NCI-H1930 (cell line): ENCODE measurements around the gene MAGT1.
"Not testable (repeated sequence)": the region's sequence is repeated elsewhere in the genome, so short reads cannot be mapped to it uniquely, and the experiment has no call there.

Source experiments
- DNase-seq, 2 experiments: peaks; one replicate each; lab custom pipeline; 2025; lab: John Stamatoyannopoulos, UW

The MAGT1 gene

DNA sequence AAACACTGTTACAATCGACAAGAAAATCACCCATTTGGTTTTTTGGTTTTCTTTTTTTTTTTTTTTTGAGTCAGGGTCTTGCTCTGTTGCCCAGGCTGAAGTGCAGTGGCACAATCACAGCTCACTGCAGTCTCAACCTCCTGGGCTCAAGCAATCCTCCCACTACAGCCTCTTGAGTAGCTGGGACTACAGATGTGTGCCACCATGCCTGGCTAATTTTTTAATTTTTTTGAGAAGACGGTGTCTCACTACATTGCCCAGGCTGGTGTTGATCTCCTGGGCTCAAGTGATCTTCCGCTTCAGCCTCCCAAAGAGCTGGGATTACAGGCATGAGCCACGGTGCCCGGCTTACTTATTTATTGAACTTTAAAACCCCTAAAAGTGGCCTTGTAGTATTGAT, 63.7 kb downstream of the MAGT1 start:
- not testable (repeated sequence) for DNase-seq

DNA sequence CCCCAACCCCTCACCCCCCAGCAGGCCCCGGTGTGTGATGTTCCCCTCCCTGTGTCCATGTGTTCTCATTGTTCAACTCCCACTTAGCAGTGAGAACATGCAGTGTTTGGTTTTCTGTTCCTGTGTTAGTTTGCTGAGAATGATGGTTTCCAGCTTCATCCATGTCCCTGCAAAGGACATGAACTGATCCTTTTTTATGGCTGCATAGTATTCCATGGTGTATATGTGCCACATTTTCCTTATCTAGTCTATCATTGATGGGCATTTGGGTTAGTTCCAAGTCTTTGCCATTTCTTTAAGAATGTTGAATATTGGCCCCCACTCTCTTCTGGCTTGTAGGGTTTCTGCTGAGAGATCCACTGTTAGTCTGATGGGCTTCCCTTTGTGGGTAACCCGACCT, 73.2 kb downstream of the MAGT1 start:
- not testable (repeated sequence) for DNase-seq

DNA sequence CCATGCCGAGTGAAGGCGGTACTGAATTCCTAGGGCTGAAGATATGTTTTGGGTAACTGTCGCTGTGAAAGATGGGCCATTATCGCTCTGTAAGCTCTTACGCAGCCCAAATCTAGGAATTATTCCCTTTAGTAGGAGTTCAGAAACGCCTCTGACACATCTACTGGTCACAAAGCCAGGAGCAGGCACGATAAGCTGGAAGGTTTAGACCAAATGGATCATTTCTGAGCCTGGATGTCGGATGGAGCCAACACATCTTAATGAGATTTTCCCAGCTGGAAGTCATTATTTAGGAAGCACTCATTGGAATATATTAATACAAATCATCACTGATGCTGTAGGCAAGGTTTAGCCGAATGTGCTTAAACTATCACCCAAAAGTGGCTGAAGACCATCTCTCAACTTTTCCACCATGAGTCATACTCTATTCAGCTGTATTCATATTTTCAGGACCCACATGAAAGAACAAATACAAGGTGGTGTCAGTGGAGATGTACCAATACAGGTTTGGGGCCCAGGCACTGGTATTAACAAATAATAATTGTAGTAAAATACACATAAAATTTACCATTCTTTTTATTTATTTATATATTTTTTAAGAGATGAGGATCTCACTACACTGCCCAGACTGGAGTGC, 75.0 kb downstream of the MAGT1 start:
- DNase-seq = no peak

DNA sequence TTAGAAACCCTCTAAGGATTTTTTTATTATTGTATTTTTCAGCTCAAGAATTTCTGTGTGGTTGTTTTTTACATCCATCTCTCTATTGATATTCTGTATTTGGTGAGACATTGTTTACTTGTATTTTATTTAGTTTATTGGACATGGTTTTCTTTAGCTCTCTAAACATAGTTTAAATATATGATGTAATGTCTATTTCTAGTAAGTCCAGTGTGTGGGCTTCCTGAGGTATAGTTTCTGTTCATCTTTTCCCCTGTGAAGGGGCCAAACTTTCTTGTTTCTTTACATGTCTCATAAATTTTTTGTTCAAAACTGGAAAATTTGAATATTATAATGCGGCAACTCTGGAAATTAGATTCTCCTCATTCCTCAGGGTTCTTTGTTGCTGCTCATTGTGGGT, 81.0 kb downstream of the MAGT1 start:
- no peak for DNase-seq

DNA sequence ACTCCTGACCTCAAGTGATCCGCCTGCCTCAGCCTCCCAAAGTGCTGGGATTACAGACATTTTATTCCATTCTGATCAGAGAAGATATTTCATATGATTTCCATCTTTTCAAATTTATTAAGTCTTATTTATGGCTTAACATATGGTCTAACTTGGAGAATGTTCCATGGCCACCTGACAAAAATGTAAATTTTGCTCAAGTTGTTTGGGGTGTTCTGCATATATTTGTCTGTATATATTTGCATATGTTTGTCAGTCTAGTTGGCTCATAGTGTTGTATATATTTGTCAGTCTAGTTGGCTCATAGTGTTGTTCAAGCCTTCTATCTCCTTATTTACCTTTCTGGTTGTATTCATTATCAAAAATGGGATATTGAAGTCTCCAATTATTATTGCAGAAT, 93.0 kb downstream of the MAGT1 start:
- no peak for DNase-seq

DNA sequence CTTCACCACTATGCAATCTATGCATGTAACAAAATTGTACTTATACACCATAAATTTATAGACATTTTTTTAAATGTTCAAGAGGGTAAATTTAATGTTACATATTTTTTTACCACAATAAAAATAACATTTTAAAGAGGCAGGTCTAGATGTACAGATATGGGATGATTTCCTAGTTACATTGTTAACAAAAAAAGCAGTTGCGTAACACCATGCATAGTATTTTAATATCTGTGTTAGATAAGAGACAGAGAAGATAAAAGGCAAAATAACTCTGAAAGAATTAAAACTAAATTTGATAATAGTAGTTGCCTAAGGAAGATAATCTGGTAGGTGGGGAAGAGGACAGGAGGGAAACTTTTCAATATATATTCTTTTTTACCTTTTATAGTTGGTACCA, 100.1 kb downstream of the MAGT1 start:
- DNase-seq = no peak

DNA sequence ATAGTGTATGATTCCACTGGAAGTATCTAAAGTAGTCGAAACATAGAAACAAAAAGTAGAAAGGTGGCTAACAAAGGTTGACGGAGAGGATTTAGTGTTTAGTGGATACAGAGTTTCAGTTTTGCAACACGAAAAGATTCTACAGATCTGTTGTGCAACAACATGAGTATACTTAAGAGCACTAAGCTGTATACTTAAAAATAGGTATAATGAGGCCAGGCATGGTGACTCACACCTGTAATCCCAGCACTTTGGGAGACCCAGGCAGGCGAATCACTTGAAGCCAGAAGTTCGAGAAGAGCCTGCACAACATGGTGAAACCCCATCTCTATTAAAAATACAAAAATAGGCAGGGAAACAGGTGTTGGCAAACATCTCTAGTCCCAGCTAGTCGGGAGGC, 101.3 kb downstream of the MAGT1 start:
- no peak for DNase-seq

DNA sequence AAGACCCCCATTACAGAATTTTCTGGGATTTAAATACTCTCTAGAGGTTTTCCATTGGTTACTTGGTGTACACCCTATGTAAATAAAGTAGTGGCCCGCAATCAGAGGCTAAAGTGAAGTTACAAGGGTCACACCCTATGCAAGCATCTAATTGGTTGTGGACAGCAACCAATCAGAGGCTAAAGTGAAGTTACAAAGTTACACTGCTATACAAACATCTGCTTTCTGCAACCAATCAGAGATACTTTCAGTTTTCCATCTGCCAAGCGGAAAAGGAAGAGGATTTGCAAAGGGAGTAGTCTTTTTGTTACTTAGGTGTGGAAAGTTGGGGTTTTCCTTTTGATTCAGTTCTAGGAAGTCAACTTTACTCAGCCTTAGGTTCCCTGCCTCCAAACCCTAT, 107.2 kb downstream of the MAGT1 start:
- DNase-seq = no peak

DNA sequence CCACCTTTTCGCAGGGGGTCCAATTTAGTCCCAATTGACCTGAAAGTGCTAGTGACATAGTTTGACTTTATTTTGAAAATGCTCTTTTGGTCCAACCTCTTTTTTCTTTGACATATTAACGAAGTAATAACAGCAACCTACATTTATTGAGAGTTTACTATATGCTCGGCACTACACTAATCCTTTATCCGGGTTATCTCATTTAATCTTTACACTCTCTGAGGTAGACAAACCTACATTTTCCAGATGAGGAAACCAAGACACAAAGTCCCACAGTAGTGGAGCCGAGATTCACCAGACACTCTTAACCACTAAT, 108.9 kb downstream of the MAGT1 start:
- DNase-seq = no peak

DNA sequence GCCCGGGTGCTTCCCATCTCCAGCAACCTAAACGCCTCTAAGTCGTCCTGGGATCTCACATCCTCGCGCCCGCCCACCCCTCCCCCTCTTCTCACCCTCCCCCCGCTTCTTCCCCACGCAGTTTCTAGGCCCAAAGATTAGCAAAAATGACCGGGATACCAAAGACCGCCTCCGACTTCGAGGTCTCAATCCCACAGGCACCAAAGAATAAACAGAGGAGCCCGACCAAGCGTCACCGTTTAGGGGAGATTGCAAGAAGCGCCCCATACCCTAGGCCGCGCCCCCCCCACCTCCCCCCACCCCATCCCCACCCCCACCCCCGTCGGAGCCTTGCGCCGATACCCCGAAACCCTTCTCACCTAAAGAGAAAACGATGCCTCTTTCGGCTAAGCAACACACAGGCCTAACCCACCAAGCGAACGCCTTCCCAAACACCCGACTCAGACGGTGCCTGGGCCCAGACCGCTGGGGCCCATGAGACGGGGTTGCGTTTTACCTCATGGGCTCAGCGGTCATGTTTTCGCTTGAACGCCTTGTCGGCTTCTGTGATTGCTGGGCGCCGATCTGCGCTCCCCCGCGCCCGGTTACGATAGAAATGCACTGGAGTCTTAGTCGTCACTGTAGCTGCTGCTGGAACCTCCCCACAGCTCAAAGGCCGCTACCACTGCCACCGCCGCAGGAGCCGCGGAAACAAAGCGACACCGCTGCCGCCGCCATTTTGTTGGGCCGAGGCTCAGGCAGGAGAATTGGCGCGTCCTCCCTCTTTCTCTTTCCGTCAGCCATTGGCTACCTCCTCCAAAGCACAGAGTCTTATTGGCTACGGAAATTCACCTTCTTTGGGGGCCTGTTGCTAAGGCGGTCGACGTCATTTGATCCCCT, 109.5 kb downstream of the MAGT1 start, which contains the start of gene ATRX:
ATRX (minus strand) TSS at position 731 of the 879 bp plus-strand sequence; CDS start at position 516, 215 bp downstream.
- peak; percentile 37 to 39 for DNase-seq

DNA sequence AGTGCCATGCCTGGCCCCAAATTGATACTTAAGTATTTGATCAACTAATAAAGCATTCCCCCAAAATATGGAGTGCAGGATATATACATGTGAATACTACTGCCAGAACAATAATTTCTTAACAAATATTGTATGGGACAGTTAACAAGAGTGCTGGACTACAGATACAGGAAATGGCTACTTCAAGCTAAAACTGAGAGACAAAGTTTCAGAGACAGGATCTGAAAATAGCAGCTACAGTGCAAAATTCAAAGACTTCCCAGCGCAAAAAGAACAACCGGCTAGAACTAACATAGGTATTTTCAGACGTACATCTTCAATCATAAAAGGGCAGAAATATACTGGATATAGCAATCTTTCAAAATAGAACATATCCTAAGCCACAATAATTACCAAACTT, 115.5 kb downstream of the MAGT1 start:
- DNase-seq = no peak

DNA sequence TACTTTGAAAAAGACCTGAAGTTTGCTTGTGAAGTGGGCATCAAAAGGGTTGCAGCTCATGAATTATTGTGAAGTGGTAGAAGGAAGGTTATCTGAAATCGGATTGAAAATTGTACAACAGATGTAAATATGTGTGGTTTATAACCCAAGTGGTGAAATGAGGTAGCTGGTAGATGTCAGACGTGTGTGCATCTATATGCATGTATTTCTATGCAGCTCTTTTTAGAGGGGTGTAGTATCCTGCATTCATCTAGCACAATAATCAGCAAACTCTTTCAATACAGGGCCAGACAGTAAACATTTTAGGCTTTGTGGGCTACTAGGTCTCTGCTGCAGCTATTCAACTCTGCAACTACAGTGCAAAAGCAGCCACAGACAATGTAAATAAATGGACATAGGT, 118.6 kb downstream of the MAGT1 start:
- no peak for DNase-seq
